Measurements from ENCODE around the gene HOXB9. TPM values are rescaled to one million over a fixed set of nuclear protein-coding genes. Genes with fewer than 3 reads are reported as not detected.

HOXB9 gene
- total RNA-seq, 2 experiments from 2014 or later, result not detected

DNA sequence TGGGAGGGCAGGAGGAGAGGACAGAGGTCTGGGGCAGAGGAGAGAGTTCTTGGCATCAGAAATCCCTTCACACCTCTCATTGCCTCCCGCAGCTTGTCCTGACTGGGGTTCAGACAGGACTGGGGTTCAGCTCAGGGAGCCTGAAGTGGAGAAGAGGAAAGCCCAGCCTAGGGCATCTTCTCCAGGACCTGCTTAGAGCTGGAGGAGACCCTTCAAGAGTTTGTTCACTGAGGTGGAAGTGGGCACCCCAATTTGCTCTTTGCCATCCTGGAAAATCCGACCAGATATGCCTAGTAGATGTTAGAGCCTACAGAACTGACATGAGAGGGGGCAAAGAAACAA, 38.1 kb downstream of the HOXB9 start:
- ATAC-seq (ENCODE audit: poor library complexity) (no peak), DNase-seq (no peak)
- no peaks in the 10 kb centered on the region for H3K9me3 Mint-ChIP-seq
- no peak for TF ChIP-seq CTCF (IDR thresholded peaks at IDR 0.05)
- no peak overlapping the region for H3K4me3 Mint-ChIP-seq
- Histone ChIP-seq H3K9me3 (ENCODE audit: control insufficient read depth in 1 of 2, insufficient read depth in 1 of 2, low read length in 2 of 2) (no peaks in the 10 kb centered on the region), H3K27me3 (ENCODE audit: control insufficient read depth in 1 of 2, insufficient read depth in 2 of 2, low read length in 2 of 2) (peaks cover 70 to 87% of the 10 kb centered on the region in 2 experiments), H3K36me3 (ENCODE audit: insufficient read depth, low read length) (no peaks in the 10 kb centered on the region), H3K4me1 (ENCODE audit: insufficient read depth, low read length) (peaks cover 34% of the 10 kb centered on the region), H3K4me3 (ENCODE audit: low read length) (no peak overlapping the region), H3K27ac (ENCODE audit: low read depth in 1 of 2, low read length in 2 of 2) (no peak overlapping the region)
- peaks cover 27% of the 10 kb centered on the region for H3K4me1 Mint-ChIP-seq (ENCODE audit: low read depth)
- intact Hi-C loops (cut with DNase I, micrococcal nuclease), result no loop called here
- H3K36me3 Mint-ChIP-seq (ENCODE audit: low read depth), result no peaks in the 10 kb centered on the region
- H3K27ac Mint-ChIP-seq, result no peak overlapping the region
- ChIA-PET CTCF (interaction anchor here (1.0 to 2.4 kb wide), 9 partner anchors 25 to 280 kb away, joined by 3 to 11 read pairs (median 4); no protein-coding TSS in a partner anchor), POLR2A (interaction anchor here (2.0 to 2.1 kb wide), 2 partner anchors 22 to 254 kb away, joined by 5 to 6 read pairs; no protein-coding TSS in a partner anchor)
- H3K27me3 Mint-ChIP-seq, result peaks cover 100% of the 10 kb centered on the region

GRCh38 chr17:48587276-48588073, 38.7 kb downstream of the HOXB9 start:
- intact Hi-C loops (cut with DNase I, micrococcal nuclease), result no loop called here

More at GRCh38 chr17:48587276-48588073, 38.7 kb downstream of the HOXB9 start:
- Histone ChIP-seq H3K9me3 (ENCODE audit: control insufficient read depth in 1 of 2, insufficient read depth in 1 of 2, low read length in 2 of 2) (no peaks in the 10 kb centered on the region), H3K36me3 (ENCODE audit: insufficient read depth, low read length) (no peaks in the 10 kb centered on the region), H3K4me1 (ENCODE audit: insufficient read depth, low read length) (peaks cover 31% of the 10 kb centered on the region), H3K4me3 (ENCODE audit: low read length) (no peak overlapping the region), H3K27me3 (ENCODE audit: control insufficient read depth in 1 of 2, insufficient read depth in 2 of 2, low read length in 2 of 2) (peaks cover 70 to 87% of the 10 kb centered on the region in 2 experiments), H3K27ac (ENCODE audit: low read depth in 1 of 2, low read length in 2 of 2) (no peak overlapping the region)
- H3K4me3 Mint-ChIP-seq, result peak overlapping the region; percentile 27
- H3K9me3 Mint-ChIP-seq, result no peaks in the 10 kb centered on the region
- peaks cover 100% of the 10 kb centered on the region for H3K27me3 Mint-ChIP-seq
- no peaks in the 10 kb centered on the region for H3K36me3 Mint-ChIP-seq (ENCODE audit: low read depth)
- no peak overlapping the region for H3K27ac Mint-ChIP-seq
- CTCF ChIA-PET, result interaction anchor here (1.2 to 2.4 kb wide), 6 partner anchors 25 to 280 kb away, joined by 3 to 11 read pairs (median 8); no protein-coding TSS in a partner anchor
- no peak for DNase-seq
- no peak for ATAC-seq (ENCODE audit: poor library complexity)
- H3K4me1 Mint-ChIP-seq (ENCODE audit: low read depth), result peaks cover 27% of the 10 kb centered on the region
- POLR2A ChIA-PET, result interaction anchor here (2.0 to 2.1 kb wide), 2 partner anchors 23 to 254 kb away, joined by 5 to 6 read pairs; no protein-coding TSS in a partner anchor
- TF ChIP-seq CTCF (IDR thresholded peaks at IDR 0.05), result no peak

Measured in CD4-positive, alpha-beta T cell (primary cell).